ENCODE data around the gene SPON1.

SPON1 gene

DNA sequence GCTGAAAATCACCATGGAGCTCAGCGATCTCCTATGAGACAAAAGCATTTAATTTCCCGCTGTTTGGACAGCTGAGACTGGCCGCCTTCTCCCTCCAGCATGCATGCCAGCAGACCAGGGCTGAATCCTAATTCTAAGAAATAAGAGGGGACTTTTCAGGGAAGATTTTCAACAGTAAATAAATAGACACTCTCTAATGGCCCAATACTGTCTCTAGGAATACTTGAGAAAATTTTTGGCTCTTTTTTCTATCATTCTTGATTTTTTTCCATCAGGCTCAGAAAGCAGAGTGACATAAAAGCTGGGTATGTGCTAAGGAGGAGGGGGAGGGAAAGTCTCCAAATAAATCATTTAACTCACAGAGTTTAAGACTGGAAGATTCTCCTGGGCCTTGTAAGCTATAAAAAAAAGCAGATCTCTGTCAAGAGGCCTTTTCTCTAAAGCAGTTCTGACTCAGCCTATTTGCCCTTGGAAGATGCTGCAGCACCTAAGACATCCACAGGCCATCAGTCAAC is 17.6 kb upstream of the SPON1 start:
- no peak for DNase-seq

DNA sequence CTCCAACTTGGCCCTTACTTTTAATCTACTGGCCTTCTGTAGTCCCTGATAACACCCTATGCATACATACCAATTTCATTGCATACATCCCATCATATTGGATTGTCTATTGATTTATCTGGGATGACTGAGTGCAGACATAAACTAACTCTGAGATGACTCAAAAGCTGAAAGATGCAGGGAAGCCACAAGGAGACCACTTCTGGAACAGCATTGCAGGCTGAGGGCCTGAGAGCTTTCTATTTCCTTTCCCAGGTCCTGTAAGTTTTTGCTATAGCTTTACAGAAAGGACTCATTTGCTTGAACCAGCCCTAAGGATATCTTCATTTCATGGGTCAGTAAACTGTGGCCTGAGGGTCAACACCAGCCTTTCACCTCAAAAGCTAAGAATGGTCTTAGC is 15.1 kb upstream of the SPON1 start:
- DNase-seq, result no peak

GRCh38 chr11:13949876-13950275 is 12.6 kb upstream of the SPON1 start:
- no peak for DNase-seq

GRCh38 chr11:13952221-13952620 is 10.3 kb upstream of the SPON1 start:
- DNase-seq, result peak; percentile 51

DNA sequence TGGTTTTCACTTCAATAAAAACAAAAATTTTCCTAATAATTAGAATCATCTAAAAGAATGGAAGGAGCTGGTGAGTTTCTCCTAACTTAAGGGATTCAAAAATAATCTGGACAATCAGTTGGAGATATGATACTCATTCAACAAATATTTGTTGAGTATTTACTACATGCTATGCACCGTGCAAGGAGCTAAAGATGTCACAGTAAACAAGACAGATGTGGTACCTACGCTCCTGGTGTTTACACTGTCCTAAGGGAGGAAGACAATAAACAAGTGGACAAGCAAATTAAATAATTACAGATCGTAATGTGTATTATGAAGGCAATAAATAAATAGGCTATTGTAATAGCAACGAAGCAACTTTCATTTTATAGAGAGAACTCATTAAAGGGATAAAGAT is 9.9 kb upstream of the SPON1 start:
- no peak for DNase-seq

GRCh38 chr11:13954591-13954990 is 7.9 kb upstream of the SPON1 start:
- DNase-seq, result no peak

DNA sequence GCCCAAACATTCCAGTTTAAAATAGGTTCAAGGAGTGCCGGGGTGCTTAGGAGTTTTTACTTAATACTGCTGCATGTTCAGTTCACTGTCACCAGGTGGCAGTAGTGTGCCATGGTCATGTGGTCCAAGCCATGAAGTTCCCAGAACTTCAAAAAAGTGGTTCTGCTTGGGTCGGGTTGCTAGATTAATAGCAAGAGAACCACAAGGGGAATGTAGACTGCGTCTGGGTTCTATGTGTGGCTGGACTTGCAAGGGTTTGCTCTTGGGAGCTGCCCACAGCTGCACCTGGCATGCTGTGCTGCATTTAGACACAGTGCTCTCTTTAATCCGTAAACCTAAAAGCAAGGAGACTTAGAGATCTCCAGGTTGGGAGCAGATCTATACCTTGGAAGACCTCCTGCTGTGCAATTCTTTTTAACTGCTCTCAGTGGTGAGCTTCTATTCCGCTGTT is 6.5 kb upstream of the SPON1 start:
- peak; percentile 80 for DNase-seq

DNA sequence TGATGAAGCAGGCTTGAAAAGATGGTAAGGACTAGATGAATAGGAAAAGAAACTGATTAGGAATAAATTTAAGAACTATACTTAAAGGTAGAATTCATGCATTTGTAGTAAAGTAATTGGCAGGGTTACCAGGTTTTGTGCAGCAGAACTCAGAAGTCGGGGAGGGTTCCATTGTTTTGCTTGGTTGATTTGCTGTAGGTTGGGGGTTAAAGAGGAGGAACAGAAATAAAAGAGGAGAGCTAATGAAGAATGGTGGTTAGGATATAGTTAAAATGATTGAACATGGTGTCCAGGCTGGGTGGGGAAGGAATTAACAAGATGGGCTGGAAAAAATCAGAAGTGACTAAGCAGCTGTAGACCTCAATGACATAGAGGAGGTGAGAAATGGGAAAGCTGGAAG is 5.5 kb upstream of the SPON1 start:
- DNase-seq, result no peak

- no peak for DNase-seq
Measured at GRCh38 chr11:13958641-13959400, 3.7 kb upstream of the SPON1 start.

- DNase-seq, result no peak
Measured at GRCh38 chr11:13962198-13962561, 343 bp upstream of the SPON1 start.

DNA sequence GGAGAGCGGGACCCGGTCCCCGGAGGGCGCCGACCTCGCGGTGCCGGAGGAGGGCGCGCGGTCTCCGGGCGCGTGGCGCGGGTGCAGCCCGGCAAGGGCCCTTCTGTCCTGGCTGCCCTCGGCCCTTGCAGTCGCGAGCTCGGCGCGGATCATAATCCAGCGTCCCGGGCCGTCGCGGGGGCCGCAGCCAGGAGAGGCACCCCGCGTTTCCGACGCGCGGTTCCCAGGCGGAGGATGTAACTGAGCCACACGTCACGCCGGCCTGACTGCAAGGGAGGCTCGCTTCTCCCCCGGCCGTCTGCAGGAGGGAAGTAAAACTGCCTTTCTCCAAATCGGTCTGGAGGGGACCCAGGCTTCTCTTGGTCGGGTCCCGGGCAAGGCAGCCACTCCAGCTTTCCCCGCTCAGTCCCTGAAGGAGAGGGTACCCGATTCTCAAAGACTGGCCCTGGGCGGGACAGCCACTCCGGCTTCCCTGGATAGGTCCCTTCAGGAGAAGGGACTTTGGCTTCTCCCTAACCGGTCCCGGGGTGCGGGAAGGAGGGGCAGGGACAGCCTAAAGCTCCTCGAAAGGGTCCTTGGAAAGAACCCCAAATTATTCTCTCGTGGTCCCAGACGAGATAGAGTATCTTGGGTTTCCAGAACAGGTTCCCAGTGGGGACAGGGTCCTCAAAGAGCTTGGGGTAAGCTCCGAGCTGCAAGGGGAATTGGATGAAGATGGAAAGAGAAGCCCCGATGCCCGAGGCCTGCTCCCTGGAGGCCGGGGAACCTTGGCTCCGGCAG is 836 bp downstream of the SPON1 start:
- peak; percentile 19 for DNase-seq

GRCh38 chr11:13963949-13964770 is 1.6 kb downstream of the SPON1 start:
- DNase-seq, result no peak

DNA sequence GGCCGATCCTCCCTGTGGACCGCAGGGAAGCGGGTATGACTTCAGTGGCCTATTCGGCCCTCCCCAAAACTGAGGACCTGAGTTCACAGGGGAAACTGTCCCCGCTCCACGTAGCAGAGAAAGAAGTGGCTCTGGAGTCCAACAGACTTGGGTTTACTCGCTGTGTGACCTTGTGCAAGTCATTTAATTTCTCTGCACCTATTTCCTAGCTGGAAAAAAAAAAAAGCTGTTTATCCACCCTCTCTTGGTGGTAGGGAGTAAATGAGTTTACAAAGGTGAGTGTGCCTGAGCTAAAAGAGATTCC is 2.2 kb downstream of the SPON1 start:
- DNase-seq, result no peak

DNA sequence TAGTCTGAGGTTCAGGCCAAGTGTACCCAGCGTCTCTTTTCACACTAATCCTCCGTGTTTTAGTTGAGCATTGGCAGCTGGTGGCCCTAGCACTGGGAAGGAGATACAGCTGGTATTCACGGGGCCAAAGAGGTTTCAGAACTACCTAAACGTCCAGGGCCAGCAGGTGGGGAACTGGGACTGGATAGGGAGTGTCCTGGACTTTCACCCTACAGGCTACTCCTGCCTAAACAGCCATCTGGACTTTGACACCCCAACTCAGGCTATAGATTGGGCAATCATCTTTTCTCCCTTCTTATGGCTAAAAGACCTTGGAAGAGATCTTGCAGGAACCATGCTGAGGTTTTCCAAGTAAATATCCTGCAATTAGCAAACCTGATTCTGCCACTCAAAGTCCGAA is 2.8 kb downstream of the SPON1 start:
- DNase-seq, result no peak

GRCh38 chr11:13966013-13966412 is 3.5 kb downstream of the SPON1 start:
- DNase-seq, result no peak

DNA sequence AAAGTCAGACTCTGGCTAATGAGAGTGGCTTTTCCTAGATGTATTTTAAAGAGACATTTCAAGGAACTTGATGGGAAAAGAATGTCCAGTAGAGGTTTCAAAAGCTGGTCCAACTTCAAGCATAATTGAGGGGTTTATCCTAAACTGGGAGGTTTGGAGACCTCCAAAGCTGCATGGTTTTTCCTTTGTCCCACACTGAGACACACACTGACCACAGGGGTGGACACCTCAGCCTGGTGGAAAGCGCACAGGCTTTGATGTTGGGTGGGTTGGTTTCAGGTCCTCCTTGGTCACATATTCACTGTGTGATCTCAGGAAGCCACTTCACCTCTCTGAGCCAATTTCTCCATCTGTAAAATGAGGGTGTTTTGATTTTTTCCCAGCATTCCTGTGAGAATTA is 4.0 kb downstream of the SPON1 start:
- no peak for DNase-seq

DNA sequence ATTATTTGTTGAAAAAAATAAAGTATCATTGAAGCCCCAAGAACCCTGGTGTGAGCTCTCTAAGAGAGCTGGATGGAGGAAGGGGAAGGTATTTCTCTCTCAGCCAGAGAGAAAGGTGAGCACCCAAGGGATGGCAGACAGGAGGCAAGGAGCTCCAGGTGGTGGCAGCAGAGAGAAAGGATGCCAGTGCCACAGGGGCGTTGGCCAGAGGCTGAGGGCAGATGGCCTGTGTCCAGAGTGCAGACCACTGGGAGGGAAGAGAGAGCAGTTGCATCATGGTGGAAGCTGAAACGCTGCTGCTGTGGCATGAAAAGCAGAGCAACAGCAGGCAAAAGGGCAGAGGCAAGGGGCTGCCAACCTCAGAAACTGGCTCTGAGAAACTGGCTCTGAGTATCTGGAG is 8.5 kb downstream of the SPON1 start:
- no peak for DNase-seq

GRCh38 chr11:13972043-13972910 is 9.8 kb downstream of the SPON1 start:
- DNase-seq, result no peak

- no peak for DNase-seq
Measured at GRCh38 chr11:13972944-13973343, 10.4 kb downstream of the SPON1 start.

GRCh38 chr11:13974631-13975030 is 12.1 kb downstream of the SPON1 start:
- DNase-seq, result no peak

- DNase-seq, result no peak
Measured at GRCh38 chr11:13983081-13983751, 20.7 kb downstream of the SPON1 start.
